ENCODE measurements around the gene PCBP1. TPM values are rescaled to one million over a fixed set of nuclear protein-coding genes. Genes with fewer than 3 reads are reported as not detected.

The PCBP1 gene
- total and polyA plus RNA-seq, 9 of the 15 experiments (the other 6 are each of a cell fraction or from before 2014, with no cell fraction given): 19.2 to 407 (median 78.1) TPM

GRCh38 chr2:70086278-70086837 is 919 bp upstream of the PCBP1 start (continued):
- TF ChIP-seq PURB (CRISPR knock-in tag; IDR thresholded peaks at IDR 0.05; ENCODE audit: low read depth) (no peak), TCF7 (IDR thresholded peaks at IDR 0.05; ENCODE audit: borderline replicate concordance) (peak; percentile 36; the same call in 1 of the 2 replicates), ZNF407 (IDR thresholded peaks at IDR 0.05; ENCODE audit: low read depth) (no peak), ZBTB11 (CRISPR knock-in tag; IDR thresholded peaks at IDR 0.05) (peak in 1 of 3 experiments; percentile 78; a peak in 2 of 6 replicates), BRCA1 (IDR thresholded peaks at IDR 0.05) (no peak), BRCA1 (CRISPR knock-in tag; IDR thresholded peaks at IDR 0.05) (no peak)
- TF ChIP-seq, protein P1, sequence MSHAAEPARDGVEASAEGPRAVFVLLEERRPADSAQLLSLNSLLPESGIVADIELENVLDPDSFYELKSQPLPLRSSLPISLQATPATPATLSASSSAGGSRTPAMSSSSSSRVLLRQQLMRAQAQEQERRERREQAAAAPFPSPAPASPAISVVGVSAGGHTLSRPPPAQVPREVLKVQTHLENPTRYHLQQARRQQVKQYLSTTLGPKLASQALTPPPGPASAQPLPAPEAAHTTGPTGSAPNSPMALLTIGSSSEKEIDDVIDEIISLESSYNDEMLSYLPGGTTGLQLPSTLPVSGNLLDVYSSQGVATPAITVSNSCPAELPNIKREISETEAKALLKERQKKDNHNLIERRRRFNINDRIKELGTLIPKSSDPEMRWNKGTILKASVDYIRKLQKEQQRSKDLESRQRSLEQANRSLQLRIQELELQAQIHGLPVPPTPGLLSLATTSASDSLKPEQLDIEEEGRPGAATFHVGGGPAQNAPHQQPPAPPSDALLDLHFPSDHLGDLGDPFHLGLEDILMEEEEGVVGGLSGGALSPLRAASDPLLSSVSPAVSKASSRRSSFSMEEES (CRISPR knock-in tag; IDR thresholded peaks at IDR 0.05): peak; percentile 18; the same call in 1 of the 2 replicates

All from K562 (cell line).